ENCODE data around the gene HOXD1. TPM values are rescaled to one million over a fixed set of nuclear protein-coding genes. Genes with fewer than 3 reads are reported as not detected.

HOXD1 gene
- polyA plus RNA-seq (ENCODE audit: insufficient read length in 10 of 10): 1 to 10 TPM; 1.1 to 3.2 (median 1.6) TPM
- long read RNA-seq, donor 1, partial matches to known transcripts: 0 of 1 reads
- long read RNA-seq, donor 1, other reads (novel, unspliced or antisense): 0 of 1 reads
- long read RNA-seq, donor 2, partial matches to known transcripts: 0 of 1 reads
- long read RNA-seq, donor 2, other reads (novel, unspliced or antisense): 0 of 1 reads
- long read RNA-seq, donor 3: 0 reads
- long read RNA-seq, donor 4: 0 reads
- long read RNA-seq, donor 5, partial matches to known transcripts: 0 of 1 reads
- long read RNA-seq, donor 5, other reads (novel, unspliced or antisense): 0 of 1 reads
- long read RNA-seq, donor 6: 0 reads
- long read RNA-seq, donor 7: 0 reads
- long read RNA-seq, donor 8, partial matches to known transcripts: 0 of 1 reads
- long read RNA-seq, donor 8, other reads (novel, unspliced or antisense): 0 of 1 reads
- long read RNA-seq, donor 9, partial matches to known transcripts: 0 of 1 reads
- long read RNA-seq, donor 9, other reads (novel, unspliced or antisense): 0 of 1 reads

- DNase-seq: peak in 1 of 3 donors; percentile 83
Measured at GRCh38 chr2:176187899-176188773, at the start of gene HOXD1. HOXD1 (plus strand) TSS chr2:176188668; CDS start chr2:176188802, 134 bp downstream.

GRCh38 chr2:176138923-176139660 lies 49.4 kb upstream of the HOXD1 start:
- peak in 2 of 3 donors; percentile 52 to 81 for DNase-seq

GRCh38 chr2:176139661-176140512 lies 48.6 kb upstream of the HOXD1 start:
- peak in 1 of 3 donors; percentile 73 for DNase-seq

- DNase-seq: peak; percentile 90 to 97 (median 94)
Measured at GRCh38 chr2:176140513-176141317, 47.8 kb upstream of the HOXD1 start.

- DNase-seq: no peak
Measured at GRCh38 chr2:176142281-176142680, 46.2 kb upstream of the HOXD1 start.

GRCh38 chr2:176145085-176145969 lies 43.1 kb upstream of the HOXD1 start:
- no peak for DNase-seq

GRCh38 chr2:176146101-176146500 lies 42.4 kb upstream of the HOXD1 start:
- DNase-seq: peak in 1 of 3 donors; percentile 55

- DNase-seq: no peak
Measured at GRCh38 chr2:176146645-176147044, 41.8 kb upstream of the HOXD1 start.

- no peak for DNase-seq
Measured at GRCh38 chr2:176147210-176147799, 41.2 kb upstream of the HOXD1 start.

GRCh38 chr2:176147800-176148496 lies 40.5 kb upstream of the HOXD1 start:
- no peak for DNase-seq

- DNase-seq: no peak
Measured at GRCh38 chr2:176148751-176149421, 39.6 kb upstream of the HOXD1 start.

GRCh38 chr2:176149481-176149938 lies 39.0 kb upstream of the HOXD1 start:
- DNase-seq: no peak

- DNase-seq: no peak
Measured at GRCh38 chr2:176149939-176150583, 38.4 kb upstream of the HOXD1 start.

GRCh38 chr2:176150584-176151441 lies 37.7 kb upstream of the HOXD1 start:
- no peak for DNase-seq
